Uterus (tissue), 2 donors: ENCODE data around the gene CTLA4.

Source experiments
- CTCF ChIP-seq, 4 experiments: fragments of 200-600 bp in 2 of 4; fragments of 450-650 bp in 2 of 4; sonication (generic) in 2 of 4; IDR thresholded peaks; one replicate each; pipeline ENCODE4 v1.5.1; 2016 to 2019; ENCODE audit warnings: antibody characterized with exemption in 4 of 4, mild to moderate bottlenecking in 2 of 4, moderate library complexity in 1 of 4
- POLR2A ChIP-seq, 2 donors: fragments of 450-650 bp; IDR thresholded peaks; one replicate each; pipeline ENCODE4 v1.6.1; 2016; ENCODE audit warnings: antibody characterized with exemption in 2 of 2, mild to moderate bottlenecking in 1 of 2, moderate library complexity in 1 of 2

GRCh38 chr2:203861607-203862006 is 6.0 kb upstream of the CTLA4 start:
- TF ChIP-seq CTCF (IDR thresholded peaks at IDR 0.05) (no peak), POLR2A (IDR thresholded peaks at IDR 0.05) (no peak)
